Naive thymus-derived CD4-positive, alpha-beta T cell (primary cell): ENCODE results near the gene BMP6. TPM values are rescaled to one million over a fixed set of nuclear protein-coding genes. Genes with fewer than 3 reads are reported as not detected.
"Not testable (repeated sequence)": the region's sequence is repeated elsewhere in the genome, so short reads cannot be mapped to it uniquely, and the experiment has no call there.

ENCODE experiments used
- ATAC-seq: fragments of 150-1000 bp; cut with Tn5 transposase; 2 replicates; pipeline ENCODE4 v1.10.0; 2021; ENCODE audit warnings: mild to moderate bottlenecking, moderate library complexity
- CTCF ChIA-PET: fragments of 350-600 bp; sonication (Branson Sonifier 250); formaldehyde crosslinking; loops from one replicate; lab custom pipeline; 2021; ENCODE audit warnings: antibody characterized with exemption; lab: Charles Lee
- POLR2A ChIA-PET: fragments of 350-600 bp; sonication (Branson Sonifier 250); formaldehyde crosslinking; loops from one replicate; lab custom pipeline; 2021; ENCODE audit warnings: antibody characterized with exemption, inconsistent platforms; lab: Charles Lee
- DNase-seq, 9 donors: peaks; one replicate each; pipeline versions ENCODE4 v3.0.0 to v3.0.0-alpha.2; 2020 to 2022; ENCODE audit warnings: mixed read lengths in 1 of 9
- H3K27ac ChIP-seq: one replicate; pipeline ENCODE4 v1.7.0; 2013; ENCODE audit warnings: mild to moderate bottlenecking, low read depth, low read length, moderate library complexity
- H3K27me3 ChIP-seq, 2 donors: one replicate each; pipeline ENCODE4 v1.7.0; 2013; ENCODE audit warnings: low read length in 2 of 2, mild to moderate bottlenecking in 2 of 2, moderate library complexity in 2 of 2; ENCODE audit not compliant: control insufficient read depth in 2 of 2, insufficient read depth in 2 of 2
- H3K36me3 ChIP-seq, 3 experiments: 1 replicate in 2 of 3; 2 replicates in 1 of 3; pipeline ENCODE4 v1.7.0; 2013; ENCODE audit warnings: low read length in 3 of 3, mild to moderate bottlenecking in 3 of 3, moderate library complexity in 1 of 3; ENCODE audit not compliant: insufficient read depth in 3 of 3, control insufficient read depth in 2 of 3
- H3K4me1 ChIP-seq, 2 donors: one replicate each; pipeline ENCODE4 v1.7.0; 2013; ENCODE audit warnings: low read length in 2 of 2, mild to moderate bottlenecking in 2 of 2, moderate library complexity in 1 of 2; ENCODE audit not compliant: control insufficient read depth in 2 of 2, insufficient read depth in 2 of 2
- H3K4me3 ChIP-seq: 2 replicates; pipeline ENCODE4 v1.7.0; 2013; ENCODE audit warnings: mild to moderate bottlenecking, low read length
- H3K9me3 ChIP-seq, 3 experiments: 1 replicate in 2 of 3; 2 replicates in 1 of 3; pipeline ENCODE4 v1.7.0; 2013; ENCODE audit warnings: low read length in 3 of 3; ENCODE audit not compliant: control insufficient read depth in 2 of 3
- H3K27ac Mint-ChIP-seq, 9 donors: one replicate each; pipeline ENCODE4 v1.8.0; 2020 to 2022; ENCODE audit warnings: mixed read lengths in 9 of 9, mild to moderate bottlenecking in 8 of 9, moderate library complexity in 5 of 9, inconsistent platforms in 2 of 9
- H3K27me3 Mint-ChIP-seq, 5 donors: one replicate each; pipeline ENCODE4 v1.8.0; 2021 to 2022; ENCODE audit warnings: mixed read lengths in 5 of 5, mild to moderate bottlenecking in 1 of 5
- H3K36me3 Mint-ChIP-seq, 5 donors: one replicate each; pipeline ENCODE4 v1.8.0; 2020 to 2022; ENCODE audit warnings: mixed read lengths in 5 of 5, mild to moderate bottlenecking in 3 of 5, inconsistent platforms in 1 of 5
- H3K4me1 Mint-ChIP-seq, 7 donors: one replicate each; pipeline ENCODE4 v1.8.0; 2020 to 2022; ENCODE audit warnings: mixed read lengths in 7 of 7, mild to moderate bottlenecking in 3 of 7, inconsistent platforms in 1 of 7
- H3K4me3 Mint-ChIP-seq, 10 donors: one replicate each; pipeline ENCODE4 v1.8.0; 2020 to 2022; ENCODE audit warnings: mild to moderate bottlenecking in 10 of 10, mixed read lengths in 10 of 10, moderate library complexity in 6 of 10, inconsistent platforms in 2 of 10
- H3K9me3 Mint-ChIP-seq, 11 donors: one replicate each; pipeline ENCODE4 v1.8.0; 2020 to 2022; ENCODE audit warnings: mixed read lengths in 11 of 11, mild to moderate bottlenecking in 4 of 11, inconsistent platforms in 1 of 11, moderate library complexity in 1 of 11
- intact Hi-C, 2 donors: fragments of 100-400 bp; cut with micrococcal nuclease; formaldehyde crosslinking; loops; one replicate each; pipeline ENCODE4 v1.15.1; 2023
- polyA plus RNA-seq, 2 donors: library from polyadenylated mRNA; unstranded; fragments of 300-500 nt; fragmentation: Illumina TruSeq; gene quantifications; one replicate each; pipeline ENCODE4 v1.2.3, GENCODE V29; 2021
- total RNA-seq, 6 experiments: library from RNA in 5 of 6; stranded (reverse) in 5 of 6; gene quantifications; 1 replicate in 5 of 6; 2 replicates in 1 of 6; pipeline ENCODE4 v1.2.3 and lab custom pipeline; 2021 to 2026

Gene BMP6
- total and polyA plus RNA-seq, 7 experiments from 2014 or later = 0.07 to 0.56 (median 0.37) TPM; not detected in 4

DNA sequence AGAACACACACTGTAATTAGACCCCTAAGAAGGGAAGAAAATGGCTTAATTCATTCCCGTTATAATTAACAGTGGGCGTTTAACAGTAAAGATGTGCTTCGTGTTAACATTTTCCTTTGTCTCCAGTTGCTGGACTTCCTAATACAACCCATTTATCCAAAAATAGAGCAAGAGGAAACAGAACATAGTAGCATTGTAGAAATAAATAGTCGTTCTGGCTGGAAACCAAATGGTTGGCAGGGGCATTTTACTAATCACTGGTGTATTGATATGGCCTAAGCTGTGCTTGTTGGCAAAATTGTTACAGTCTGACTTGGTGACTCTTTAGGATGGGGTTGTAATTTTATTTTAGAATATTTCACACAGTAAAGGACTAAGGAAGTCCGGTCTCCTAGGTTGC, 89.8 kb downstream of the BMP6 start:
- Histone ChIP-seq H3K4me1 (no peaks in the 10 kb centered on the region), H3K27me3 (peaks cover 0 to 3% of the 10 kb centered on the region in 2 donors), H3K9me3 (no peaks in the 10 kb centered on the region), H3K4me3 (no peak overlapping the region), H3K36me3 (no peaks in the 10 kb centered on the region), H3K27ac (no peak overlapping the region)
- H3K27me3 Mint-ChIP-seq = peaks cover 4 to 17% (median 7%) of the 10 kb centered on the region in 5 donors
- DNase-seq (no peak), ATAC-seq (no peak)
- H3K36me3 Mint-ChIP-seq = no peaks in the 10 kb centered on the region
- ChIA-PET CTCF (no interaction called here), POLR2A (no interaction called here)
- H3K27ac Mint-ChIP-seq = no peak overlapping the region
- no peak overlapping the region for H3K4me3 Mint-ChIP-seq
- intact Hi-C loops = no loop called here
- no peaks in the 10 kb centered on the region for H3K9me3 Mint-ChIP-seq
- peaks cover 0 to 2% (median 0%) of the 10 kb centered on the region in 7 donors for H3K4me1 Mint-ChIP-seq

- intact Hi-C loops, H3K4me1 ChIP-seq, H3K9me3 ChIP-seq, H3K4me3 Mint-ChIP-seq, ATAC-seq, H3K27me3 ChIP-seq, H3K27ac Mint-ChIP-seq, H3K27ac ChIP-seq, H3K36me3 ChIP-seq, DNase-seq, H3K36me3 Mint-ChIP-seq, CTCF ChIA-PET, H3K4me1 Mint-ChIP-seq, H3K9me3 Mint-ChIP-seq, POLR2A ChIA-PET, H3K4me3 ChIP-seq: not testable (repeated sequence)
- H3K27me3 Mint-ChIP-seq = peaks cover 0 to 14% (median 4%) of the 10 kb centered on the region in 5 donors
Measured at GRCh38 chr6:7817184-7817583, 91.3 kb downstream of the BMP6 start.

DNA sequence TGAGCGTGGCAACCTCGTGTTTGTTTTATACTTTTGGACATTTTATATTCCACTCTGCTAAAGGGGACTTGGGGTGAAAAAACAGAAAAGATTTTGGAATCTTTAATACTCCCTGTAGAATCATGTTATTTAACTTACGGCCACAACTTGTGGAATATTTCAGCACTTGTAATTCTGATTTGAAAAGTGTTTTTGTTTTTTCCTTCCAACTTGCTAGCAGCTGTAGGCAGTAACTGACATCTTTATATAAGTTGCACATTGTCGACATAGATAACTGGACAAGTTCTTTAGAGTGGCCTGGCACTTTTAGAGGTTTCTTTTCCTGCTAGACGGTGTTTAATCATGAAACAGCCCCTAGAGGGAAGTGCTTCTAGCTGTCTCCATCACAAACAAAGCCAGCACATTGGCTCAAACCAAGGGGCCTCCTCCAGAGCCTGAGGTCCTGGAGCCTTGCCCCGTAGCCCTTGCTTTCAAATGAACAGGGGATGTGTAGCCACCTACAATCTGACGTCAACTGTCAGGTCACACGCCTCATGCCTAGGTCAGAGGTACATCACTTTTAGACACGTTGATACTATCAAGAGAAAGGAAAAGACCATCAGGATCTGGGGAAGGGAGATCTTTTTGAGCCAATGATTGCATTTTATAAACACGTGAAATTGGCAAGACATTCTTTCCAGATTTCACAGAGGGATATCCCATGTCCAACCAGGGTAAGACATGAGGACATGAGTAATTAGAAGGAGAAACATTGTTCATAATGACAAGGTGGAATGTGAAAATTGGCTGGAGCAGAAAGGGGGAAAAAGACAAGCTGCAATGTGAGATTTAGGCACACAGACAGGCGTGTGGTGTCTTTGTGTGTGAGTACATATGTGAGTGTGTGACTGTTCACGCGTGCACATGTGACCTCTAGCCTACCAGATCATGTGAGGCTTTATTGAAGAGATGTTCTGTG, 92.6 kb downstream of the BMP6 start:
- Mint-ChIP-seq H3K27ac (no peak overlapping the region), H3K4me3 (no peak overlapping the region), H3K27me3 (peaks cover 5 to 15% (median 11%) of the 10 kb centered on the region in 5 donors), H3K4me1 (peaks cover 0 to 2% (median 0%) of the 10 kb centered on the region in 7 donors), H3K36me3 (no peaks in the 10 kb centered on the region), H3K9me3 (peaks cover 0 to 2% (median 0%) of the 10 kb centered on the region in 11 donors)
- Histone ChIP-seq H3K36me3 (no peaks in the 10 kb centered on the region), H3K4me3 (no peak overlapping the region), H3K27ac (no peak overlapping the region), H3K4me1 (no peaks in the 10 kb centered on the region), H3K27me3 (no peaks in the 10 kb centered on the region), H3K9me3 (no peaks in the 10 kb centered on the region)
- ChIA-PET POLR2A (no interaction called here), CTCF (interaction anchor here (0.7 kb wide), 1 partner anchor 329 kb away, joined by 3 read pairs; no protein-coding TSS in a partner anchor)
- ATAC-seq (no peak), DNase-seq (no peak)
- intact Hi-C loops = no loop called here

GRCh38 chr6:7819431-7820015, 93.6 kb downstream of the BMP6 start:
- Histone ChIP-seq H3K27me3 (no peaks in the 10 kb centered on the region), H3K4me1 (no peaks in the 10 kb centered on the region), H3K27ac (no peak overlapping the region), H3K4me3 (no peak overlapping the region), H3K36me3 (no peaks in the 10 kb centered on the region), H3K9me3 (no peaks in the 10 kb centered on the region)
- Mint-ChIP-seq H3K27me3 (peaks cover 11 to 21% (median 15%) of the 10 kb centered on the region in 5 donors), H3K4me1 (peaks cover 0 to 2% (median 0%) of the 10 kb centered on the region in 7 donors), H3K9me3 (peaks cover 0 to 3% (median 0%) of the 10 kb centered on the region in 11 donors), H3K27ac (no peak overlapping the region), H3K36me3 (no peaks in the 10 kb centered on the region), H3K4me3 (no peak overlapping the region)
- POLR2A ChIA-PET = no interaction called here
- intact Hi-C loops = no loop called here
- DNase-seq (no peak), ATAC-seq (no peak)
- CTCF ChIA-PET = interaction anchor here (0.7 kb wide), 1 partner anchor 330 kb away, joined by 3 read pairs; no protein-coding TSS in a partner anchor

DNA sequence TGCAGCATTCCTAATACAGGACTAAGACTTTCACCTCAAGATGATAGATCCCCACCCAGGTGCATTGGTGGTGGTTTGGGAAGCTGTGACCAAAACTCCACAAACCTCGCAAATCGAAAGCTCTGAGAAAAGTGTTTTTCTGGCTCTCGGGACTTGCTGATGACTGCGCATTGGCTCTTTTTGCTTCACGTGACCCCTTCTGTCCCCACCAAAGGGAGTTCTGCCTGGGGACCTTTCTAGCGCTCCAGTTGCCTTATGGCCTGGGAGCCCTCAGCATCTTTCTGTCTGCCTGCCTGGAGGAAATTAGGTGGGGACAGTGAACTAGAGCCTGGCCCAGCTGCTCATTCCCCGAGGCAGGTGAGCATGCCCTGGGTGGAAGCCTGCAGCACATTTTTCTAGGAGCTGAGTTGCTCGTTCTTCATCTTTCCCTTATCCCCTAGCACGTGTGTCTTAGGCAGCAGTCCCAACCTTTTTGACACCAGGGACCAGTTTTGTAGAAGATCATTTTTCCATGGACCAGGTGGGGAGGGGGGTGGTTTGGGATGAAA, 94.5 kb downstream of the BMP6 start:
- Histone ChIP-seq H3K27me3 (no peaks in the 10 kb centered on the region), H3K36me3 (no peaks in the 10 kb centered on the region), H3K4me1 (no peaks in the 10 kb centered on the region), H3K4me3 (no peak overlapping the region), H3K27ac (no peak overlapping the region), H3K9me3 (no peaks in the 10 kb centered on the region)
- Mint-ChIP-seq H3K4me3 (no peak overlapping the region), H3K27ac (no peak overlapping the region), H3K27me3 (peaks cover 8 to 21% (median 16%) of the 10 kb centered on the region in 5 donors), H3K9me3 (peaks cover 0 to 3% (median 0%) of the 10 kb centered on the region in 11 donors), H3K36me3 (no peaks in the 10 kb centered on the region), H3K4me1 (peaks cover 0 to 2% (median 0%) of the 10 kb centered on the region in 7 donors)
- no peak for DNase-seq
- ChIA-PET CTCF (no interaction called here), POLR2A (no interaction called here)
- ATAC-seq = no peak
- intact Hi-C loops = no loop called here

GRCh38 chr6:7821426-7821825, 95.5 kb downstream of the BMP6 start:
- ChIA-PET POLR2A (no interaction called here), CTCF (no interaction called here)
- H3K27ac Mint-ChIP-seq = no peak overlapping the region
- no peaks in the 10 kb centered on the region for H3K4me1 Mint-ChIP-seq
- Histone ChIP-seq H3K36me3 (no peaks in the 10 kb centered on the region), H3K4me1 (no peaks in the 10 kb centered on the region), H3K27ac (no peak overlapping the region), H3K27me3 (no peaks in the 10 kb centered on the region), H3K9me3 (no peaks in the 10 kb centered on the region), H3K4me3 (no peak overlapping the region)
- intact Hi-C loops = no loop called here
- H3K36me3 Mint-ChIP-seq = no peaks in the 10 kb centered on the region
- no peak overlapping the region for H3K4me3 Mint-ChIP-seq
- peaks cover 3 to 24% (median 19%) of the 10 kb centered on the region in 5 donors for H3K27me3 Mint-ChIP-seq
- ATAC-seq = no peak
- no peak for DNase-seq
- H3K9me3 Mint-ChIP-seq = peaks cover 0 to 3% (median 0%) of the 10 kb centered on the region in 11 donors
